GM19468 (cell line): ENCODE results near the gene BORCS8.
"Not testable (repeated sequence)": the region's sequence is repeated elsewhere in the genome, so short reads cannot be mapped to it uniquely, and the experiment has no call there.

Experiments
- ATAC-seq: cut with Tn5 transposase; IDR thresholded peaks from one replicate; pipeline ENCODE4 v1.9.1; 2021; ENCODE audit warnings: mild to moderate bottlenecking, moderate library complexity, moderate number of reproducible peaks; ENCODE audit not compliant: unreplicated experiment; ENCODE audit errors: extremely low read depth

Gene BORCS8

DNA sequence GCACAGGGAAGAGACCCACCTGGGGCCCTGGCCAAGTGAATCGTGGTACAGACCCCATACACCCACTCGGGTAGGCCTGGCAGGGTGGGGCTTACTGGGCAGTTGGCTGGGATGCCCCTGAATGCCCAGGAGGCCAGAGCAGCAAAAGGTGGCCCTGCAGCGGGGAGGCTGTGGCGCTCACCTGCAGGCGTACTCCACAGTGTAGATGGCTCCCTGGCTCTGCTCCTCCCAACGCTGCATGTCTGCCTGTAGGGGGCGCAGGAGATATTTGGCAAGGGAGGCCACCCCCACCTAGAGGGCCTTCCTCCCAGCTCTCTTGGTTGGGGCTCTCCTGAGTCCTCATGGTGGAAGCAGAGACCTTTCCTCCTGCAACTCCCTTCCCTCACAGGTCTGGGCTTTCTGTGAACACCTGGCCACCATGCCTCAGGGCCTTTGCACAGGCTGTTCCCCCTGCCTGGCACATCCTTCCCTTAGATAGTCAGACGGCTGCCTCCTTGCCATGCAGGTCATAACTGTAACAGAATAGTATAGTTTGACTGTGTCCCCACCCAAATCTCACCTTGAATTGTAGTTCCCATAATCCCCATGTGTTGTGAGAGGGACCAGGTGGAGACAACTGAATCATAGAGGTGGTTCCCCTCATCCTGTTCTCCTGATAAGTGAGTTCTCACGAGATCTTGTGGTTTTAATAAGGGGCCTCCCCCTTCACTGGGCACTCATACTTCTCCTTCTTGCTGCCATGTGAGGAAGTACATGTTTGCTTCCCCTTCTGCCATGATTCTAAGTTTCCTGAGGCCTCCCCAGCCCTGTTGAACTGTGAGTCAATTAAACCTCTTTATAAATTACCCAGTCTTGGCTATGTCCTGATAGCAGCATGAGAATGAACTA, 5.9 kb downstream of the BORCS8 start:
- no peak for ATAC-seq

DNA sequence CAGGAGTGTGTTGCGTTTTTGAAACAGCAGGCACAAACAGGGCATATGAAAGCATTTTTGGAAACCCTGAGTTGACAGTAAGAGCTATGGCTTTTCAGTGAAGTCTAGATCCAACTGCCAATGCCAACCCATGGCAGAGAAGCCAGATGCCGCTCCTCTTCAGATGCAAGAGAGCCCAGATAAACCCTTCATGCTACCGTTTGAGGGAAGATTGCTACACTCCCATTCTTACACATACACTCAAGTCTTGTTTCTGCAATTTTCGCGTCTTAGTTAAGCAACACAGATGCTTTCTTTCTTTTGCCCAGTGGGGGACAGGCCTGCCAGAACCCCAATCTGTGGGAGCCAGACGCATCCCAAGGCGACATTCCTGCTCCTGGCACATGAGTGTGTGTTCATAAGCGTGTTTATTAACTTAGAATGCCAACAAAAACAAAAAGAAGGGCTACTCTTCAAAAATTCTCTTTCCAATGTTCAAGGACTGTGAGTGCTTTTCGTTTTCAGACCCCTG, 10.4 kb downstream of the BORCS8 start:
- no peak for ATAC-seq

DNA sequence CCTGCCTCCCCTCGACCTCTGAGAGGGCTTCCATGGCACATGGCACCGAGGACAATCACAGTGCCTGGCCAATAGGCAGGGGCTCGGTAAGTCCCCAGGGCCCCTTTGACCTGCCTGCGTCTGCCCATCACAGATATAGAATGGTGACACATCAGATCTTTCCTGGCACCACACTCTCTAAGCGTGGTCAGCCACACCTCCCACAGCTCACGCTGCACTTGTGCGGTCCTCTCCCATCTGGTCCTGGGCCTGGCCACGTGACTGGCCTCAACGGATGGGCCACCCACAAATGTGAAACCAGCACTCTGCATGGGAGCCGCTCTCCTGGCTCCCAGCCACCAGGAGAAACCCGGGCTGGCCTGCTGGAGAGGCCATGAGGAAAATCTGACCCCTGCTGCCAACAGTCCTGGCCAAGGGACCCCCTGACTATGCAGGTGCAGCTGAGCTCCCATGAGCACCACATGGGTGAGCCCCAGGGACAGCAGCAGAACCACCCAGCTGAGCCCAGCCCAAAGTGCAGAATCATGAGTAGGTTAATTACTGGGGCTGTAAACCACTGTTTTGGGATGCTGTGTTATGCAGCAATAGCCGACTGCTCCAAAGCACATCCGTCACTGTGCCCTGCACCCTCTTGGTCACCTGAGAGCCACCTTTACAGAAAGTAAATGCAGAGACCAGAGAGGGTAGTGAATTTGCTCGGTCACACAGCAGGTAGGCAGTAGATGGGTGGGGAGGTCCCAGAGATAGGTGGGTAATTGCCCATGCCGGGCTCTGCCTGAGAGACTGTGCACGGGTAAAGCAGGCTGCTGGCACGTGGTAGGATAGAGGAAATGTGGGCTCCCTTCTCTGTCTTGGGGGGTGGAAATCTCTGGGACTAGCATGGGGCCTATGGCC, 12.2 kb downstream of the BORCS8 start:
- ATAC-seq, result no peak

DNA sequence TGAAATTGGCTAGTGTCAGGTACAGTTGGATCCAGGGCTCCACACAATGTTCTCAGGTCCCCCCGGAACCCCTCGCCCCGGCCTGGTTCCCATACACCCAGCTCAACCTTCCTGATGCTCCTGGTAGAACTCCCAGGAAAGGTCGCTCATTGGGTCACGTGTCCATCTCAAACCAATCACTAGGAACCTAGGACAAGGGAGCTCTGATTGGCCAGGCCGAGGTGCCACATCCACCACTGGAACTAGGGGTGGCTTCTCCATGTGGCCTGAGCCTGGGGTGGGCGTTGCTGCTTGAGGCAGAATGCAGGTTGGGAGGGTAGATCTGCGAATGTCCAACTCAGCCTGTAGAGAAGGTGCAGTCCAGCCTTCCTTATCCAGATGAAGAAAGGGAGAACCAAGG, 15.0 kb downstream of the BORCS8 start:
- no peak for ATAC-seq

DNA sequence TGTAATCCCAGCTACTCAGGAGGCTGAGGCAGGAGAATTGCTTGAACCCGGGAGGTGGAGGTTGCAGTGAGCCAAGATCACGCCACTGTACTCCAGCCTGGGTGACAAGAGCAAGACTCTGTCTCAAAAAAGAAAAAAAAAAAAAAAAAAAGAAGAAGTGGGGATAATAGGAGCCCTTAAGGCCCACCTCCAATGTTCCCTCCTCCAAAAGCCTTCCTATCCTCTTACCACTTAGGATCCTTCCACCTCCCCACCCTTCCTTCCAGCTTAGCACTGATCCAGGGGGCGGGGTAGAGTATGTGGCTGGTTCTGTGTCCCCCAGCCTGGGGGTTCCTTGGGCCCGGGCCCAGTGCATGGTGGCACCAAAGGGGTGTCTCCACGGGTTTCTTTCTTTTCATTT, 18.7 kb downstream of the BORCS8 start:
- ATAC-seq, result not testable (repeated sequence)

DNA sequence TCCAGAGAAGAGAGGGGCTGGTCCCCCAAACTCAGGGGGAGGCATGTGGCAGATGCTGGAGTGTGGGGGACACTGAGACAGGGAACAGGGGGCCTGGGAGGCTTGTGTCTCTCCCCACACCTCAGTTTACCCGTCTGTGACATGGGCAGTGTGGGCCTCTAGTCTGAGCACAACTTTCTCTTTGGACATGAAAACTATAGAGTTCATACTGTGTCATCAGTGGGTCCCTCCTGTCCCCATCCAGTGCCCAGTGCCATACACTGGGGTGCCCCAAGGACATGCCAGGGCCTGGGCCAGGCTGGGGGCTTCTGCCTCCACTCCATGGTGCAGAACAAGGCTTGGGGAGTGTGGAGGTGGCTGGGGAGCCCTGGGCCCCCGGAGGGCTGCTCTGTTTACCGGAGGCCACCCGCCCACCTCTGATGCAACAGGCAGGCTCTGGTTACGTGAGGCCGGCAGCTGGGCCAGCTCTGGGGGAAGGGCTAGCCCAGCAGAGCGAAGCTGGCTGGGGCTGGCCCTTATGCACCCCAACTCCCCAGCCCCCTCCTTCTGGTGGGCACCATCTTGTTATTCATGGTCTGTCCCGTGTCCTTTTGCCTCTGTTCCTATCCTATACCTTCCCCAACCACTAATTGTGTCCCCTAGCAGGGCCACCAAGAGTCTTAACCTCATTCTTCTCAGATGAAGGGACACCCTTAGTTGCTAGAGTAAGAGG, 20.0 kb downstream of the BORCS8 start:
- no peak for ATAC-seq

DNA sequence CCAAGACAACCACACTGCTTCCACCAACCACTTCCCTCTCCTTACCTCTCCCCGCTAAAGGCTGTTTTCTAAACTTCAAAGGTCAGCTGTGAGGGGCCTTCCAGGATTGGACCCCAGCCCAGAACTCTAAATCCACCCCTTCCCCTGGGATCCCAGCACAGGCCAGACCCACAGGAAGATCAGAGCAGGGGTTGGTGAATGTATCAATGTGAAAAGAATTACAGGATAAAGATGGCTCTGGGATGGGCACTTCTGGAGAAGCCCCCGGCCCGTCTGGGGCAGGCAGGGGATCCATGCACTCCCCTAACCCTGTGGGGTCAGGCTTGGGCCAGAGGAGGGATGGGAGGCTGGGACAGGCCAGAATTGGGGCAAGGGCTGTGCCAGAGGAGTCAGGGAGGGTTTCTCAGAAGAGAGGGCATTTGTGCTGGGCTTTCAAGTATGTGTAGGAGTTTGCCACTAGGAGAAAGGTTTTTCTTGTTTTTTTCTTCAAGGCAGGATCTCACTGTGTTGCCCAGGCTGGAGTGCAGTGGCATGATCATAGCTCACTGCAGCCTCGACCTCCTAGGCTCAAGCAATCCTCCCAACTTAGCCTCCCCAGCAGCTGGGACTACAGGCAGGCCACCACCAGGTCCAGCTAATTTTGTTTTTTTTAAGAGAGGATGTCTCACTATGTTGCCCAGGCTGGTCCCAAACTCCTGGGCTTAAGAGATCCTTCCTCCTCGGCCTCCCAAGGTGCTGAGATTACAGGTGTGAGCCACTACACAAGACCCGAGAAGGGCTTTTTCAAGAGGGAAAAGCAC, 20.9 kb downstream of the BORCS8 start:
- ATAC-seq, result no peak

DNA sequence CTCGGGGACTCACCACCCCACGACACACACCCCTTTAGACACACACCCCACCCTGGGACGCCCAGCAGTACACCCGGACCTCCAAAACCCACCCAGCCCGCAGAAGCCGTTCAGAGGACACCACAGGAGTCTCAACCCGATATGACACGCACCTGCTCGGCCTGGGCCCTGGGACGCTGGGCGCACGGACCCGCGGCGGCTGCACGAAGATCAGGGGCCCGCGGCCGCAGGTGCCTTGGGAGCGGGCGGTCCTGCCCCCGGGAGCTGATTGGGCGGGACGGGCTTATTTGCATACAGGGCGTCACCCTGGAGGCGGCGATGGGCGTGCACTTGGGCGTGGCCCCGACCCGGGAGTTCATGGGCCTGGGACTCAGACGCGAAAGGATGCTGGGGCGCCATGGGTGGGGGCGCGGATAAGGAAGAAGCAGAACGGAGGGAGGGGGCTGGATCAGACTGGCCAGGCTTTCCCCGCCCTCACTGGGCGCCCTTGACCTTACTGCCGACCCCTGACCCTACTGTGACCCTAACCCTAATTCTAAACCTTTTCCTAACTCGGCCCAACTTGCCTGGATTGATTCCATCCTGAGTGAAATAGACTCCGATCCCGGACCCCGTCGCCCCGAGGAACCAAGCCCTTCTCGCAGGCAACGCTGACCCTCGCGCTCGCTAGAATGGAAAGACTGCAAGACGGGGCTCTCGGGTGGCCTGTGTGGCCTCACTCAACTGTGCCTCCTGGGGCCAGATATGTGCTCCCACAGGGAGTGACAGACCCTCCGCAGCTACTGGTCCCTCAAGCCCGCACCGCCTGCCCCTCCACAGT, 21.7 kb downstream of the BORCS8 start, which contains the start of gene MEF2B:
Gene MEF2B, minus strand, starts transcription at position 211 of the 820 bp plus-strand sequence. CDS start 19,528 bp downstream, outside the sequence.
- peak; percentile 74 for ATAC-seq

DNA sequence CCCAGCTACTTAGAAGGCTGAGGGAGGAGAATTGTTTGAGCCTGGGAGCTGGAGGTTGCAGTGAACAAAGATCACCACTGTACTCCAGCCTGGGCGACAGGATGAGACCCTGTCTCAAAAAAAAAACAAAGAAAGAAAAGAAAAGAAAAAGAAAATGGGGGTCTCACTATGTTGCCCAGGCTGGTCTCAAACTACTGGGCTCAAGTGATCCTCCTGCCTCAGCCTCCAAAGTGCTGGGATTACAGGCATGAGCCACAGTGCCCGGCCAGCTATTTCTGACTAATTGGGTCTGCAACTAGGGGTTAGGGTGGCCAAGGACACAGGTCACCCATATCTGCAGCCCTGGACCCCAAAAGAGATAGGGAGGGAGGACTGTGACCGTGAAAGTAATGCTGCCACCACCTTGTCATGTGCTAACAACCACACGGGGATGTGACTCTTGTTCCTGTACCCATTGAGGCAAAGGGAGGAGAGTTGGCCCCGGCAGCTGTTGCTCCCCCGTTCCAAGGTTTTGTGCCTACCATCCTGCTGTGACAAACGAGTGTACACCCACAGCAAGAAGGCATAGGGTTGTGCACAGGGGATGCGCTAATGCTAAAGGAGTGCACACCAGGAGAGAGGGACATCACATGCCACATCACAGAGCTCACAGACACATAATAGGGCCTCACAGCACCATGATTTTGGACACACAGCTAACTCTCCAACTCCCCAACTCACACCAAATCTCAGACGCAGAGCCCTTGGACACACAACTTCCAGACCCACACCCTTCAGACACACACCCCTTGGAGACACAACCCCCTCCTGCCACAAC, 22.5 kb downstream of the BORCS8 start:
- no peak for ATAC-seq

DNA sequence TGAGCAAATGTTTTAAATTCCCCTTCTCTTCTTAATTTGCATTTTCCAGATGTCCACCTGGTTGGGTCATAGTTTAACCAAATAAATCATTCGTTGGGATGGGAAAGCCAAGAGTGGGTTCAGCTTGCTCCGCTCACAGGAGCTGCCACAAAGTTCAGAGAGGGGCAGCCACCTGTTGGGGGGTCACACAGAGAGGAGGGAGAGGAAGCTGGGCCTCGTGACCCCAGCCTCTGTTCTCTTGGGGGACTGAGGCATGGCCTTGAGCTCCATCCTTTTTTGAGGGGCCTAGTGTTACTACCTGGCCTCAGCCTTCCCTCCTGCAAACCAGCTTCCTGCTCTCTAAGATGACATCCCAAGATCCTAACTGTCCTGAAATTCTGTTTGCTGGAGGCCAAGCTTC, 24.3 kb downstream of the BORCS8 start:
- ATAC-seq, result no peak

DNA sequence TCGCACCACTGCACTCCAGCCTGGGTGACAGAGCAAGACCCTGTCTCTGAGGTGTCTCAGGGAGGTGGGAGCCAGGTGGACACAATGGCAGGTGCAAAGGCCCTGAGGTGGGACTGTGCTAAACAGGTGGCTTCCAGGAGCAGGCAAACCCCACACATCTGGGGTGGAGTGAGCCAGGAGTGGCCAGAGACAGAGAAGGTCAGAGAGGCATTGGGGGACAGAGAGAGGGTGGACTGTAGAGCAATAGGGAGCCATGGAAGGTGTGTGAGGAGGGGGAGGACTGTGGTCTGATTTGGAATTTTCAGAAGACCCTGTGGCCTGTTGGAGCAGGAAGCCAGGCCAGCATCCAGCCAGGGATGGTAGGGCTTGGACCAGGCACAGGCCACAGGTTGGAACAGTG, 26.6 kb downstream of the BORCS8 start:
- no peak for ATAC-seq

DNA sequence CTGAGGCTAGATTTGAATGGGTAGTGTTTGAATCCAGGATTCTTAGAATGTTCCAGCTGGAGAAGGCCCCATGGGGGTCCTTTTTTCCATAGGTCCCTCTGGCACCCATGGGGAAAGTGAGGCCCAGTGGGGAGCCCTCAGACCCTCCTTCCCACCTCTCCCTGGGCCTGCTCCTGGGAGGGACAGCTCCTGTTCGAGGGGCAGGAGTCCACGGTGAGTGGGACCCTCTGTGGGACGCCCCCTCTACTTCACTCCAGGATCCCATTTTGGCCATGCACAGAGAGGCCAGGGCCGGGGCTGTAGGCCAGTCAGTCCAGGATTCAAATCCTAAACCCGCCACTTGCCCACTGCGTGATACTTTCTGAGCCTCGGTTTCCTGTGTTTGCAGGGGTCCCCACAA, 29.5 kb downstream of the BORCS8 start:
- no peak for ATAC-seq

DNA sequence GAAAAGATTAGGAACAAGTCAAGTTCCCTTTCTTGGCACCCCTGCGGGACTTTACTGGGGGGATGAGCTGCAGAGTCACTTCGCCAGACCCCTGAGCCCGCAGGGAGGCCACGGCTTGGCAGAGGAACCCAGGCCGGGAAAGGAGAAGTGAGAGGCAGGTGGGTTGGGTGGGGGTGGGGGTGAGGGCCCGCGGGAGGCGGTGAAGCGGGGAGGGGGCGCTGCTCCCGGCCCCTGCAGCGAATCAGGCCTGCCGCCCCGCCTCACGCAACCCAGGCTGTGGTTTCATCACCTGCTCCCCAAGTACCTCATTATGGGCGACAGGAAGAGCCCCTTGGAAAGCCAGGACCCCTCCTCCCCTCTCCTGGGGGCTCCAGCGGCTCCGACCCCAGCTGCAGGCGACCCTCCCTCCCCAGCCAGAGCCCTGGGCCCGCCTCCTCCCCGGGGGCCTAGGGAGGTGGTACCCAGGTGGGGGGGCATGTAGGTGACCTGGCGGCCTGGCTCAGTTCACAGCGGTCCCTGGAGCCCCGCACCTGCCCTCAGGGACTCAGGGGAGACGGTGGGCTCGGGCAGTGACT, 31.4 kb downstream of the BORCS8 start:
- no peak for ATAC-seq

DNA sequence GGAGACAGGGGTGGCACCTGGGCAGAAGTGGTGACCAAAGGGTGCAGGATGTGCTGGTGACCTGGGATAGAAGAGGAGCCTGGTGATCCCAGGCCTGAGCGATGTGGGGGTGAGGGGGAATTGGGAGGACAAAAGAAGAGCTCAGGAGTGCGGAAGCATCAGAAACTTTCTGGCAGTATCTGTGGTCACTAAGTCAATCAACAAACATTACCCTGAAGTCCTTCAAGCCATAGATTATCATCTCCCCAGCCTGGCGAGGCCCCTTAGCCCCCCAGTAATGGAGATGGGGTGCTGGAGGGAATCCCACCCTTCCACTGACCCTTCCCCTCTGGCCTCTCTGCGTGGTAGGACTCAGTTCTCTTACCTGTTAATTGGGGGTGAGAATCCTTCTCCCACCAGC, 32.4 kb downstream of the BORCS8 start:
- ATAC-seq, result no peak

DNA sequence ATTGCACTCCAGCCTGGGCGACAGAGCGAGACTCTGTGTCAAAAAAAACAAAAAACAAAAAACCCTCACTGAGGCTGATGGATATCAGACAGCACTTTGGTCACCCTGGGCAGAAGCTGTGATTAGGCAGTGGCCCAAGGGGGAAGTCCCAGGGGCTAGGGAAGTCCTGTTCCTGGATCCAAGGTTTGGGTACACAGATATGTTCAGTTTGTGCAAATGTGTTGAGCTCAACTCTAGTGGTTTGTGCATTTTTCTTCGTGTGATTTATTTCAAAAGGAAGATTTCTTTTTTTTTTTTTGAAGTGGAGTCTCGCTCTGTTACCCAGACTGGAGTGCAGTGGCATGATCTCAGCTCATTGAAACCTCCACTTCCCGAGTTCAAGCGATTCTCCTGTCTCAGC, 34.1 kb downstream of the BORCS8 start:
- no peak for ATAC-seq

DNA sequence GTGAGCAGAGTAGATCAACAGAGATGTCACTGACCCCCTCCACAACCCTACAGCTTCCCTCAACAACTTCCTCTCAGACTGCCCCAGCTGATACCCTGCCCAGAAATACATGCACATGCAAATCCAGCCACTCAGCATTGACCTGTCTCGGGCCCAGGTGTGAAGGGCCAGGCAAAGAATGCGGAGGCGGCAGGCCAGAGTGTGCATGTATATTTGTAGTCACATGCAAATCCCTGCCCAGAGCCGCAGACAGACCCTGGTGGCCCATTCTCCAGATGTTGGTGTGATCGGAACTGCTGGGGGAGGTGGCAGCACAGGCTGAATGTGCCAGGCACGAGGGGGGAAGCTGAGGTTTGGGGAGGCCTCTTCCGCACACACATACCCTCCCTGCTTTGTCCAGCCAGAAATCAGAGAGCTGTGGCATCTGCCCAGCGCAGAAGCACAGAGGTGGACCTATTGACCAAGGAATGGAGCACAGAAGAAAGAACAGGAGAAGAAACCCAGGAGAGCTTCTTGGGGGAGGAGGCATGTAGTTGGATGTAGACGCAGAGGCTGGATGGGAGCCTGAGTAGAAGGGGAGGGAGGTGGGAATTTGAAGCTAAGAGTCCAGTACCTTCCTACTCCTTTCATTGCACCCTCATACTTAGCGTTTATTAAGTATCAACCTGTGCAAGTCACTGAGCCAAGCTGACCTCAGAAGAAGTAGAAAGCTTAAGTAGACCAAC, 36.3 kb downstream of the BORCS8 start:
- ATAC-seq, result peak; percentile 76
